ENCODE data around the gene INMT. TPM values are rescaled to one million over a fixed set of nuclear protein-coding genes. Genes with fewer than 3 reads are reported as not detected.

Gene INMT
- total and polyA plus RNA-seq, 2 of the 8 experiments (the other 6 are each of a cell fraction or from before 2014, with no cell fraction given): 0.60 to 0.94 TPM

- Histone ChIP-seq H4K20me1 (replicated peaks in 1 of 2; ENCODE audit: control insufficient read depth in 1 of 2, insufficient read depth in 2 of 2, low read length in 2 of 2) (peaks cover 0 to 3% of the 10 kb centered on the region in 2 experiments), H3K23ac (ENCODE audit: insufficient read length) (no peak overlapping the region), H3K4me3 (ENCODE audit: extremely low read depth in 1 of 4, insufficient read depth in 2 of 4, low read depth in 3 of 4, low read length in 4 of 4) (no peak overlapping the region), H3K4me1 (replicated peaks in 1 of 4; ENCODE audit: control insufficient read depth in 3 of 4, insufficient read depth in 4 of 4, low read length in 3 of 4) (no peaks in the 10 kb centered on the region), H2BK120ac (replicated peaks; ENCODE audit: low read depth, low read length) (no peak overlapping the region), H3K27me3 (replicated peaks in 1 of 4; ENCODE audit: control insufficient read depth in 3 of 4, extremely low read depth in 1 of 4, insufficient read depth in 3 of 4, low read length in 3 of 4) (no peaks in the 10 kb centered on the region; a peak in 1 of 7 replicates), H2AK5ac (ENCODE audit: low read depth, low read length) (no peak overlapping the region), H3K9ac (replicated peaks in 1 of 4; ENCODE audit: extremely low read depth in 1 of 4, low read depth in 3 of 4, low read length in 3 of 4) (no peak overlapping the region), H3K36me3 (ENCODE audit: control insufficient read depth in 2 of 4, insufficient read depth in 4 of 4, low read length in 3 of 4) (no peaks in the 10 kb centered on the region), H2BK5ac (ENCODE audit: low read depth, low read length) (no peak overlapping the region), H4K8ac (ENCODE audit: extremely low read depth, insufficient read depth, low read length) (no peak overlapping the region), H3K4ac (replicated peaks; ENCODE audit: insufficient read length, low read depth, low read length) (no peak overlapping the region), H3K4me2 (ENCODE audit: insufficient read depth in 1 of 2, low read depth in 2 of 2, low read length in 2 of 2) (no peak overlapping the region), H3K79me1 (ENCODE audit: low read depth, low read length) (no peaks in the 10 kb centered on the region), H4K91ac (replicated peaks; ENCODE audit: insufficient read length, low read length) (no peak overlapping the region), H4K5ac (ENCODE audit: insufficient read length, low read depth, low read length) (no peak overlapping the region), H2AFZ (ENCODE audit: low read length) (no peak overlapping the region), H3K79me2 (ENCODE audit: control insufficient read depth in 1 of 2, insufficient read depth in 2 of 2, low read length in 2 of 2) (no peaks in the 10 kb centered on the region), H2BK12ac (ENCODE audit: low read depth, low read length) (no peak overlapping the region), H3K18ac (ENCODE audit: extremely low read depth, low read length) (no peak overlapping the region), H3K56ac (replicated peaks; ENCODE audit: insufficient read length, low read depth, low read length) (no peak overlapping the region), H3K14ac (ENCODE audit: insufficient read length) (no peak overlapping the region), H3K9me3 (ENCODE audit: insufficient read depth in 2 of 2, low read depth in 1 of 2, low read length in 1 of 2) (no peaks in the 10 kb centered on the region), H2BK20ac (ENCODE audit: low read length) (no peak overlapping the region), H3K23me2 (ENCODE audit: low read depth, low read length) (peaks cover 6% of the 10 kb centered on the region; the same call in 1 of the 2 replicates), H2BK15ac (ENCODE audit: low read length) (no peak overlapping the region), H3K27ac (ENCODE audit: low read depth, low read length) (no peak overlapping the region)
- TF ChIP-seq USF2 (IDR thresholded peaks at IDR 0.05; ENCODE audit: low read length): no peak
- no peak for TF ChIP-seq HDAC2 (IDR thresholded peaks at IDR 0.05; ENCODE audit: borderline replicate concordance in 1 of 2, low read depth in 2 of 2, low read length in 2 of 2)
- no peak for TF ChIP-seq SAP30 (IDR thresholded peaks at IDR 0.05; ENCODE audit: insufficient read depth, insufficient replicate concordance, low read length)
- CTCF ChIA-PET (ENCODE audit: partially characterized antibody): interaction anchor here (0.7 to 3.9 kb wide), 3 partner anchors 11 to 184 kb away, joined by 3 to 19 read pairs (median 7); no protein-coding TSS in a partner anchor
- POLR2A ChIA-PET (ENCODE audit: partially characterized antibody): no interaction called here
- 82% methylated on average over 6 of the region's 6 CpGs; no CpG with 5 or more reads in 1 of the 2 experiments for WGBS, 2 experiments (ENCODE audit: extremely low coverage in 1 of 2, insufficient coverage in 1 of 2, insufficient read length in 1 of 2, insufficient replicate concordance in 2 of 2, low coverage in 1 of 2, low lambda C conversion rate in 2 of 2, missing lambda C conversion rate in 1 of 2)
- DNase-seq (ENCODE audit: low read depth in 1 of 2, low spot score in 2 of 2): no peak
- FAIRE-seq: no peak
Observed at GRCh38 chr7:30757342-30757692, 5.4 kb downstream of the INMT start.
